Activated CD4-positive, CD25-positive, alpha-beta regulatory T cell (primary cell): ENCODE data around the gene FTO.

ENCODE experiments used
- DNase-seq, 4 experiments: peaks; one replicate each; lab custom pipeline; 2025; lab: John Stamatoyannopoulos, UW

Gene FTO

DNA sequence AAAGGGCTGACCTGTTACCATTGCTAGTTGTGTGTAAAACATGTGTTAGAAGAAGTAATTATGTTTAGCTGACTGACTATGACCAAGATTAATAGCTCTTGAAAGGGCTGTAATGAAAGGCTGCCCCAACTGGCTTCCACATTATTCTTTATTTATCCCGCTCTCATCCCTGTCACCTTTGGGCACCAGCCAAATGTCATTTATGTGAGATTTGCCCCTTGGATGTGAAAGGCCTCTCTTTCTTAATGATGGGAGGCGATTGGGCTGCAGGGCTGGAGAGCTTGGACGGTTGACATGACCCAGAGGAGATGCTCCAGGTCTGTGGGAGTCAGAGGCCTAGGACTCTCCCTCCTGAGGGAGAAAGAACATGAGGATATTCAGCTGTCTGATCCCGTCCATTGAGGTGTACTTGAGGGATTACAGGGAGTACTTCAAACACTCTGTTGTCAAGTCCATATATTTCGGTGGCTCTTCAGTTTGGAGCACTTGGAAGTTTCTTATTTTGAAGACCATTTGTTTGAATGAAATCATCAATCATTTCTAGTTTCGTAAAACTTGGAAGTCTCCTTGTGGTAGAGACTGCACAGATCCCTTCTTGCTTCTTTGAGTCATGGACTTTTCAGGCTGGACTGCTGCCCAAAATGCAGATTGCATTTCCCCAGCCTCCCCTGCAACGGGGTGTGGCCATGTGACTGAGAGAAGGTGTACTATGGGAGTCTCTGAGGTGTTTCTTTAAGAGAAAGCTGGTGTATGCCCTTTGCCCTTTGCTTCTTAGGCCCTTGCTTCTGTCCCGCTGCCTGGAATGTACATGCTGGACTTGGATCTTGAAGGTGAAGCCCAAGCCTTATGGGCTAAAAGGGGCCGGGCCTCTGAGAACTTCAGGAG lies 51.3 kb downstream of the FTO start:
- DNase-seq, result no peak

DNA sequence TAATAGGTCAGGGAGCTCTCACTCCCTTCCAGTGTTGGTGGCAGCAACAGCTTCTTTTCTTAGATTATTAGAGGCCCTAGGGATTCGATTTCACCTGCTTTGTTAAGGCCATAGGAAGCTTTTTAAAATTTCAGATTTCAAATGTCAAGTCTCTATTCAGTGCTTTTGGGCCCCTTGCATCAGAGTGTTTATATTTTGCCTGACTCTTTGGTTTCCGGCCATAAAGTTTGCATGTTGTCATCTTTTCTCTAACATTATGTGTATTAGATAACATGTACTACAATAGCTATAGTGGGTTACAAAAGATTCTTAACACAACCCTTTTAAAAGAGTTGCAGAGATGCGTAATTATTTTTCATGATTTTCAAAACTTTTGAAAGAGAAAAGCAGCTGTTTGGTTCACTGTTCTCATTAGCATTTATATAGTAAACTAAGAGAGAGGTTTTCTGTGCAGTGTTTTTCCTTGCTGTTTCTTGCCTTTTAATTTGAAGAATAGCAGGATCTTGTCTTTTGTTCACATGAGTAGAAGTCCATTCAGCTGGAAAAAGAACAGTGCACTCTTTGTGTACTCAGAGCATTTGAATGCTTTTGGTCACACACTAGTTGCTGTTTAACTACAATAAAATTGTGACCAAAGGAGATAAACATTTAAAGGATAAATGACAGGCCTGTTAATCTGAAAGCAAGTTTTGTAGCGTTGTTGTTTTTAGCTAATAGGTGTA lies 52.5 kb downstream of the FTO start:
- DNase-seq, result no peak

DNA sequence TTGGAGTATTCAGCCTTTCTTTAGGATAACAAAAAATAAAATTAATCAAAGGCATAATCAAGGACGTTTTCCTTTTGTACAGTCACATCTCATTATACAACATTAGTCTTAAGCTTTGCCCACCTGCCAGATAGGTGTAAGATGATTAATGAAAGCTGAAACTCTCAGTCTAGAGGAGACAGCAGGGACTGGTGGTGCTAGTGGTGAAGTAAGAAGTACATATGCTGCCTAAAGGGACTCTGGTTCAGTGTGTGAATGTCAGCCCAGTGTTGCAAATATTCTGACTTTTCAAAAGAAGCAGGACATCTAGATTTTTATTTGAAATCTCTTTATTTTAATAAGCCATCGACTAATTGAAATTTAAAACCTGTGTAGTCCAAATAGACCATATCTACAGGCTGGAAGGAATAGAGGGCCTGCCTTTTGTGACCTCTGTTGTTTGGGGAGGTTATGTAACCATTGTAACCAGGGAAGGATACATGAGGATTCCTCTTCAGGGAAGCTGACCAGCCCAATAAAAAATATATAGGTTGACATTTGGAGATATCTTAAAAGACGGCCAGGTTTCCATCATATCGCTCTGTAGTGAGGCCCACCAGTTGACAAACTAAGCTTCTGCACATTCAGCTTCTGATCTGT lies 54.1 kb downstream of the FTO start:
- no peak for DNase-seq

DNA sequence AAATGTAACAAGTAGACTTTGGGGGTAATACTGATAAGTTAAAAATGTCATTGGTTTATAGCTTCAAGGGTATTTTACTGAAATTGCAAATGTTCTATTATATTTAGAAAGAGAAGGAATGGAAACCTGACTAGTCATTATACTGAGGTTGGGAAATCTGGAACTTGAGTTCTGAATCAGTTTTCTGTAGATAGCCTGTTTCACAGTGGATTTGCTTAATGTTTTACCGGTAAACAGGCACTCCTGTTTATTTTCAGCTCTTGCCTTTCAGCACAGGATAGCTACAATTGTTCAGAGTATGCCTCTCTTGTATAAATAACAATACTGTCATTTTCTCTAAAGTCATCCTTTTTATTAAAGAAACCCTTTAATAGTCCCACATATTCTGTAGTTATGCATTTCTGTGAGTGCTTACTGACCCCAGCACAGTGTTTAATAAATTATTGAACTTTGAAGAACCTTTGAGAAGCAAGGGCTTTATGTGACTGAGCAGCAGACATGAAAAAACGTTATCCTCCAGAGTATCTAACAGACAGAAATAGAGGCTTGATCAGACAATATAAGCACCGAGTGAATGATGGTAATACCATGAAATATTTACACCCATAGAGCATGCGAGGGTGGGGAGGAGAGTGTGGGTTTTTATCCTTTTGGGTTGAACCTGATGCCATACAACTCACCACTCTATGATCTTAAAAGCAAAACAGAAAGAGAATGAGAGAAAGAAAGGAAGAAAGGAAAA lies 58.2 kb downstream of the FTO start:
- DNase-seq, result no peak

DNA sequence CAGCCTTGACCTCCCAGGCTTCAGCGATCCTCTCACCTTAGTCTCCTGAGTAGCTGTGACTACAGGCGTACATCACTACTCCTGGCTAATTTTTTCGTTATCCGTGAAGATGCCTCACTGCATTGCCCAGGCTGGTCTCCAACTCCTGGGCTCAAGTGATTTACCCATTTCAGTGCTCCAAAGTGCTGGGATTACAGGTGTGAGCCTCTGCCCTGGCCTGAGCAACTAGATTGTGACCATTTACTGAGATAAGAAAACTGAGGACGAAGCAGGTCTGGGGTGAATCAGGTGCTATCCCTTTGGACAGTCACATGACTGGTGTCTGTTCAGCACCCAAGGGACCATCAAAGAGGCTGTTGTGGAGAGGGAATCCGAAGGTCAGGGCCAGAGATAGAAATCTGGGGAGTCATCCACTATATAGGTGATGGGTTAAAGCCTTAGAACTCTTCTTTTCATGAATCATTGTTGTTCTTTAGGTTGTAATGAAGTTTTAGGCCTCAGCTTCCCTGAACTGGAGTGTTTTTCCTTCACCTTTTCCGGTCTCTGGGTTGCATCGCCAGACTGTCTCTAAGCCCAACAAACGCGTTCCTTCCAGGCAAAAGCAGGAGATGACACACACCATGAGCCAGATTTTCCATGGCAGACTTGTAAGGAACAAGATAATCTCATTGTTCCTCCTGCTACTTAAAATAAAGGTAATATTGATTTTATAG lies 62.5 kb downstream of the FTO start:
- DNase-seq, result no peak

DNA sequence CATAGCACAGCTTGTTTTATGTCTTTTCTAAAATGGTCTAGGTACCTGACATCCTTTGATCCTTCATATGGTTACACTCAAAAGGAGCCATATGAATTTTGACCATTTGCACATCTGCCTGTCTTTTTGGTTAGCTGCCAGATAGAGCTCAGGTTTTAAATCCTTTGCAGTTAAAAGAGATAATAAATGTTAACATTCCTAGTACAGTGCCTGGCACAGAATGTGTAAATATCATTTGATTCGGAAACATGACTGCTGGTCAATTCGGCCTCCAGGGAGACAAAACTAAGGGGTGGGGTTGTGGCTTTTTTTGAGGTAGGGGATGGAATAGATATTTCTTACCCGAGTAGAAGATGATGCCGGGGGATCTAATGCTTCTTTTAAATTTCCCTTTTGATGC lies 64.2 kb downstream of the FTO start:
- DNase-seq, result no peak

DNA sequence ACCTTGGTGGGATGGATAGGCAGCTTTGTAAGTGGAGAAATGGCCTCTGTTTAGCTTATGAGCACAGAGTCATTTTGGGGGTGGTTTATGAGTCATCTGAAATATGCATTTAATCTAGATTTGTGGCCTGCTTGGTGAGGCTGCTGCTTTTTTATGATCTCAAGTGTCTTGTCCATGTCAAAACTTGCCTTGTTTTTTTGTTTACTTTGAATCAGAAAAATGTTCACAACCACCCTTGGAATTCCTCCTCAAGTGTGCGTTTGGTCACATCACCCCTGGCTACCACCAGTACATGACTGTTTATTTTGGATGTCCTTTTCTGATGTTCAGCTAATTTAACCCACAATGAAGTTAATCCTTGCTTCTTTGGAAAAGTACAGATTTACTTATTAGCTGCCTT lies 64.6 kb downstream of the FTO start:
- no peak for DNase-seq

DNA sequence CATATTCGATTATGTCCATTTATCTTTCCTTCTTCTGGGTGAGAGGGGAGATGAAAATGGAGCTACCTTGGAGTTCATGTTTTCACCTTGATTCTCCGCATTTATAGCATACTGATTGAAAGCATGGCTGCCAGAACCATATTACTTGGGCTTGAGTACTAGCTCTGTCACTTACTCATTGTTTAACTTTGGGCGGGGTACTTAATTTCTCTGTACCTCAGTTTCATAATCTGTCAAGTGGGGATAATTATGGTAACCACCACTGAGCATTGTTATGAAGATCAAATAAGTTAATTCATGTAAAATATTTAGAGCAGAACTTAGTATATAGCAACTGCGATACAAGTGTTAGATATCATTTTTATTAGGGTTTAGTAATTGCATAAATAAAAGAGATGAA lies 65.2 kb downstream of the FTO start:
- DNase-seq, result no peak

DNA sequence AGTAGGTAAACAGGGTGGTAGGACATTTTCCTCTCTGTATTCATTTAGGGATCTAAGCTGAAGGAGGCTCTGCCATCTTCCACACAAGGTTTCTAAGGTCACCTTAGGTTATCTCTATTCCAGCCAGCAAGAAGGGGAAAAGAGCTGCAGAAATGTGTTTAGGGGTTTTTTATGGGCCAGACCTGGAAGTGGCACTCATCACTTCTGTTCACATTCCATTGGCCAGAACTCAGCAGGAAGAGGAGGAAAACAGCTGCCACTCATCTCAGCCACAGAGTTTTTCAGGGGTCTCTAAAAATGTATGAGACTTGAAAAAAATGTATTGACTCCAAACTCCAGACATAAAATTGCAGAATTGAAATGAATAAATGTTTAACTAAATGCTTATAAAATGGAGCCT lies 65.8 kb downstream of the FTO start:
- no peak for DNase-seq

DNA sequence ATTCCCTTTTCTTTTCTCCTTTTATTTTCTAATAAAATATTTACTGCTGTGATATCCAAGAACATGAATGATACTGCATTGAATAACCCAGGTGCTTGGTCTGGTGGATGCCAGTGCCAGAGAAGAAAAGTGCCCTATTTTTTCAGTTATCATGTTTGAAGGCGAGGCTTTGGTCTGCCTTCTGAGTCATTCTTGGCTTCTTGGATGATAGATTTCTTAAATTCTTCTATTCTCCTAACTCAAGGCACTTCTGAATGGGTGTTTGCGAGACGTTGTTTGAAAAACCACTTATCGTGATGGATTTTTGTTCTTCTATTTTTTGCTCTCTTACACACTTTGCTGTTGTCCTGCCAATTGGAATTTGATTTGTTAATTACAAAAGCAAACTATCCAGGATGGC lies 66.7 kb downstream of the FTO start:
- no peak for DNase-seq

DNA sequence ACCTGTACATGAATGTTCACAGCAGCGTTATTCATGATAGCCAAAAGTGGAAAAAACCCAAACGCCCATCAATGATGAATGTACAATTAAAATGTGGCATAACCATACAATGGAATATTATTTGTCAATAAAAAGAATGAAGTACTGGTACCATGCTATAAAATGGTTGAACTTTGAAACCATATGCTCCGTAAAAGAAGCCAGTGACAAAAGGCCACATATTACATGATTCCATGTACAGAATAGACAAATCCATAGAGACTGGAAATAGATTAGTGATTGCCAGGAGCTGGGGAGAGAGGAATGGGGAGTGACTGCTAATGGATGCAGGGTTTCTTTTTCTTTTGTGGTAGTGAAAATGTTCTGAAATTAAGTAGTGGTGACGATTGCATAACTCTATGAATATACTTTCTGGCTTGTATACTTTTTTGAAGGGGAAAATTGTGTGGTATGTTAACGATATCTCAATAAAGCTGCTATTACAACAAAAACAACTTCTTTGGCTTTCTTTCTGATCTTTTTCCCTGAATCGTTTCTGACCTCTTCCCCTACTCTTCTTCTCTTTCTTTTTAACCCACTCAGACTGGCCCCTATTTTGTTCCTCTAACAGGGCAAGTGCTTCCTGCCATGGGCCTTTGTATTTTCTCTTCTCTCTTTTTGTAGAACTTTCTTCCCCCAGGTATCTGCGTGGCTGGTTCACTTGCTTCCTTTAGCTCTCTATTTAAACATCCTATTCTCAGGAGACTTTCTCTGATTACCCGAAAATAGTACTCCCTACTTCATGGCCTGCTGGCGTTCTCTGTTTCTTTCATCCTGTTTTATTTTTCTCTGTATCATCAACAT lies 67.9 kb downstream of the FTO start:
- DNase-seq, result no peak

DNA sequence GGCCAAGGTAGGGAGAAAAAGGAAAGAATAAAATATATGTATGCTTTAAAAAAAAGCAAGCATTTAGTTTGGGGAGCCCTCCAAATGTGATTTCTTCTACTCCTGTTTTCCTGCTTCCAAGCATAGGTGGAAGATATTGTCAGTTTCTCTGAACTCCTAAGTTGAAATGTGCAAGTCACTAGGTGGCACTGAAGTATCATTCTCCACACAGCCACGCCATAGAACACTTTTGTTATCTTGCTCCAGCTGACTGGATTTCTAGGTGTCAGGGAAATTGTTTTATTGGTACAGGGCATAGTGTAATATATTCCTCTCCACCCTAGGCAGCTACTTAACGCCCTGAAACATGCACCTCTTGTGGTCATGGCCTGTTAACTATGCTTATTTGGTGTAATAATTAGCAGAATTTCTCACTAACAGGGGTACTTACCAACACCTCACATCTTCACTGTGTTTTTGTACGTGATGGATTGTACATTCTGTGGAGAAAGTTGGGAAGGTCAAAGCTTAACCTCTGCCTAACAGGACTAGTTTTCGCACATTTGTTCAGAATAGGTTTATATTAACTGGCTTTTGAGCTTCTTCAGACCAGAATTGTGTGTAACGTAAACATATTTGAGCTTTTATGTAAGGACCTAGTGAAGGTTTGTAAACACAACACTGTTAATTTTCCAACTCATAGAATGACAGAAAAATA lies 69.3 kb downstream of the FTO start:
- no peak for DNase-seq

DNA sequence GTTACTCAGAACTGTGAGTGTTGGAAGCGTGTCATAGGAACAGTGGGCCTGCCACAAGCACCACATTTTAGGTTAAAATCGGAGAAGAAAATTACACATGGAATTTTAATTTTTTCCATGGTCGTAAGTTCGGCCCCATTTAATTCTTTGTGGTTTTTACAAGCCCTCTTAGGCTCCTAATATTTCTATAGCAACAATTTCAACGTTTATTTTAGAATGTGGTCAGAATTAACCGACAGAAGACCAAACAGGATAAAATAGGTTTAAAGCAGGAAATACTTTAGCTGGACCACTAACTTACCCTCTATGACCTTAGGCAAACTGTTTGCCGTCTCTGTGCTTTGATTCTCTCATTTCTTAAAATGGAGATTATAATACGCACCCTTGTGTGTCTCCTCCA lies 69.9 kb downstream of the FTO start:
- DNase-seq, result no peak

DNA sequence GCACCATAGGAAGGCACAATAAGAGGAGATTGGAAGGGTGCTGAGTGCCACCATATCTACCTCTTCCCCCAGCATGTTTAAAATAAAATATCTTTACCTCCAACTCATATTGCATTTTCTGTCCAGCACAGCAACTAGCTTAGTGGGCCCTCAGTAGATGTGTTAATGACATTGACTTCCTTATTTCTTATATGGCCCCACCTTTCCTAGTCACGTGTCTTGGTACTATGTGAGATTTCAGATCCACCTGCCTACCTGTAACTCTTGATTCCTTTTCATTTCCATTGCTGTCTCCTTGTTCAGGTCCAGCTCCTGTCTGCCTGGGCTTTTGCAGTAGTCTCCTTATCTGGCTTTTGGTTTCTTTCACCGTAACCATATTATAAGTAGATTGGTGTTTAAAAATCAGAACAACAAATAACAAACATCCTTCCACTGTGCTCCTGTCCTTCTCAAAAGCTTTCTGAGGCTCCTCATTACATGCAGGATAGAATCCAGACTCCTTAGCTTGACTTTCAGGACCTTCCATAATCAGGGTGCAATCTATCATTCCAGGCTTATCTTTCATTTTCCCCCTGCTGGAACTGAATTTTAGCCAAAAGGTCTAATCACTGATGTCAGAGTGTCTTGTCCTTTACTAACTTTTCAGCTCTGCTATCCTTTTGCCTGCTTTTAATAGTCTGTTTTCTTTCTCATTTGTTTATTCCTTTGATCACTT lies 71.3 kb downstream of the FTO start:
- DNase-seq, result no peak

DNA sequence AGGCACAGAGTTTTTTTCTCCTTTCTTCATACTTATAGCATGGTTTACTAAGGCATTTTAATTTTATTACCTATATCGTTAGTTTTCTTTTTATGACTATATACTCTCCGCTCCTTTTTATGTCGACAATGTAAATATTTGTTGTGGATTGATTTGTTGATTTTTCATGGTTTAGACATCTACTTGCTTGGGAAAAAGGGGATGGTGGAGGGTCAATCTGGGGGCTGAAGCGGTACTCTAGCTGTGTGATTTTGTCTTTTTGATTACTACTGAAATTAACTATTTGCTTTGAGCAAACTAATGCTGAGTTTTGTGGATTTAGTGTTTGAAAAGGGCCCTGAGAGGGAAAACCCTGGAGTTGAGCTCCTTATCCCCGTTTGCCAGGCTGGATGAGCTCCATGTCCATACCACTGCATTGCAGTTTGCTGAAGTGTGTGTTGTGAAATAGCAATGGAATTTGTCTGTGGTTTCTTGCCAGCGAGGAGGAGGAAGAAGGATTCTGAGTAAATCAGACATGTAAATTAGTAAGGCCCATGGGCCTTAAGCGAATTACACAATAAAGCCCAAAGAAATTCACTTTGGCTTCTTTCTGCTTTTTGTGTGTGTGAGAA lies 72.0 kb downstream of the FTO start:
- DNase-seq, result no peak

DNA sequence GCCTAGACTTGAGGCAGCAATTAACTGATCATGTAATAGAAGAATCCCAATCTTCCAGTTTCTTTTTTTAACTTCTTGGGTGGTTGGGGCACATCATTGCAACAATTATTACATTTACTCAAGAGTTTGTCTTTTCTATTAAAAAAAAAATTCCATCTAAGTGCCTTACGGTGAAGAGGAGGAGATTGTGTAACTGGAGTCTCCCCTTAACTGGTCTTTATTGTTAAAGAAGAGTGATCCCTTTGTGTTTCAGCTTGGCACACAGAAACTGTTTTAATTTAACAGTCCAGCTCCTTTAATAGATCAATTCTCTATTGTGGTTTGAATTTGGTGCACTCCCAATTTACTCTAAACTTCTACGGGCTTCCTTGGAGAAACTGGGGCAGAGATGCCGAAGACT lies 75.2 kb downstream of the FTO start:
- DNase-seq, result no peak

DNA sequence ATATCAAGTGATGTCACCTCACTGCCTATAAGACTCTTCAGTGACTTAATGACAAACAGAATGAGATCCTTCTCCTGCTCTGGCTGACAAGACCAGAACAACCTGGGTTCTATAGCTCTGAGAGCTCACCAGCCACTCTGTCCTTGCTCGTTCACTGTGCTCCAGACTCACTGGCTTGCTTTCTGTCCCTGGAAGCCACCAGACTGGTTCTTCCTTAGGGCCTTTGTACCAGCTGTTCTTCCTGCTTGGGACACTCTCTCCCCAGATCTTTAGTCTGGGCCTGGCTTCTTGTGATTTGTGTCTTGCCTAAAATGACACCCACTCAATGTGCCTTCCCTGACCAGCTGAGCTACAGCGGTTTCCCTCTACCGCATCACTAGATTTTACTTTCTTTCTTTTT lies 76.1 kb downstream of the FTO start:
- DNase-seq, result no peak

DNA sequence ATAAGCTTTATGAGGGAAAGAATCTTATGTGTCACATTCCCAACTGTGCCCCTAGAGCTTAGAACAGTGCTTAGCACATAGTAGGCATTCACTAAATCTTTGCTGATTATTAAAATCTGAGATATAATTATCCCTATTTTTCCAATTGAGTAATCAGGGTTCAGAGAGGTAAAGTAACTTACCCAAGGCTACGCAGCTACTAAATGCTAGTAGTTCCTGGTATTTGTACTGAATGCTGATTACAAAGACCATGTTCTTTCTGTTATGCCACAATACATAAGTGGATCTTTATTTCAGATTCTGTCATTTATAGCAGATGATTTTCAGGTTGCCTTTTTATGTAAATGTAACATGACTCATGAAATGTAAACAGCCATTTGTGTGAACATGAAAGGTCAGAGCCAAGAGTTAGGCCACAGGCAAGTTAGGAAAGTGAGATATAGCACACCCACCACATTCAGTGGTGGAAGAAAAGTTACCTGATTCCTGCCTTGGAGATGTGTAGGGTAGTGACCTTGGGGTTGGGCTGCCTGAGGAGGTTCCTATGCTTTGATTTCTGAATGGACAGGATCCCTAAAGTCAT lies 77.2 kb downstream of the FTO start:
- no peak for DNase-seq

DNA sequence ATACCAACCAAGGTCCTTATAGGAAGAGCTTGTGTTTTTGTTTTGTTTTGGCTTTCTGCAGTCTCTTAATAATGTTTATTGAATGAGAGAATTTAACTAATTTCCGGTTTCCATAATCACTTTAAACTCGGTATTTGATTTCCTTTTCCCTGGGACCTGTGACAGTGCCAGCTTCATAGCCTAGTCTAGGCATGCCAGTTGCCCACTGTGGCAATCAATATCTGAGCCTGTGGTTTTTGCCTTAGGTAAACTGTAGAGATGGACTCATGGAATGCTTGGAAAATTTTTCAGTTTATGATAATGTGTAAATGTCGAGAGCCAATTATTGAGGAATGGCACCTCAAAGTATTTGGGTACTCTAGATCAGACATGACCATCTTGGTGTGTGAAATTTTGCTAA lies 78.2 kb downstream of the FTO start:
- DNase-seq, result no peak
